ENCODE results near the gene SMIM29.

The SMIM29 gene

GRCh38 chr6:34239893-34240292, 8.9 kb downstream of the SMIM29 start:
- no peak for DNase-seq

DNA sequence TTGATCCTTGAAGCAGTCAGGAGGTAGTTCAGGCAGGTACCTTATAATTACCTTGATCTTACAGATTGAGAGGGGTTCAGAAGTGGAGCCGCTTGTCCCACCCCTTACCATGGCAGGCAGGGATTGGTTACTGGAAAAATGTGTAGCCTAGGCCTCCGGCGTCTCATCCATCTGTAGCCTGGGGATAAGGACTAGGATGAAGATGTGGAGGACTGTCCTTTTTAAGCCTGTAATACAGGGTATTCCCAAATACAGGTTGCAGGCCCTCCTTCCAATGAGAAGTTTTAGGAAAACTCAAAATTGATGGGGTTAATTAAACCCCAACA, 9.3 kb downstream of the SMIM29 start:
- no peak for DNase-seq

GRCh38 chr6:34238585-34239499, 10.0 kb downstream of the SMIM29 start:
- DNase-seq, result no peak

- DNase-seq, result peak; percentile 49 to 79 (median 62)
These were observed 10.9 kb downstream of the SMIM29 start for GRCh38 chr6:34237722-34238584.

DNA sequence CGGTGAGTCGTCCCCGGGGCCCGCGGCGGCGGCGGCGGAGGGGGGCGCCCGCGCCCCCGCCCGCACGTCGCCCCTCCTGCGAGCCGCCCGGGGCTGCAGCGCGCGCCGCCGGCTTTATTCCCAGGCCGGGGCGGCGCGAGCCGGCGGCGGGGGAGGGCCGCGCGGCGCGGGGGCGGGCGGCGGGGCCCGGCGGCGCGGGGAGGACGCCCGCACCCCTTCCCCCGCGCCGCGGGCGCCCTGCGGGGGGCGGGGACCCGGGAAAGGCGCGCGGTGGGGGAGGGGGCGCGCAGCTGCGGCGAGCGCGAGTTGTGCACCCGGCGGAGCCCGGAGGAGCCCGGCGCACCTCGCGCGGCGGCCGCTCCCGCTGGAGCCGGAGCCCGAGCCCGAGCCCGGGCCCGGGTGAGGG, 11.5 kb downstream of the SMIM29 start:
- peak in 2 of 5 donors; percentile 28 to 55 for DNase-seq

DNA sequence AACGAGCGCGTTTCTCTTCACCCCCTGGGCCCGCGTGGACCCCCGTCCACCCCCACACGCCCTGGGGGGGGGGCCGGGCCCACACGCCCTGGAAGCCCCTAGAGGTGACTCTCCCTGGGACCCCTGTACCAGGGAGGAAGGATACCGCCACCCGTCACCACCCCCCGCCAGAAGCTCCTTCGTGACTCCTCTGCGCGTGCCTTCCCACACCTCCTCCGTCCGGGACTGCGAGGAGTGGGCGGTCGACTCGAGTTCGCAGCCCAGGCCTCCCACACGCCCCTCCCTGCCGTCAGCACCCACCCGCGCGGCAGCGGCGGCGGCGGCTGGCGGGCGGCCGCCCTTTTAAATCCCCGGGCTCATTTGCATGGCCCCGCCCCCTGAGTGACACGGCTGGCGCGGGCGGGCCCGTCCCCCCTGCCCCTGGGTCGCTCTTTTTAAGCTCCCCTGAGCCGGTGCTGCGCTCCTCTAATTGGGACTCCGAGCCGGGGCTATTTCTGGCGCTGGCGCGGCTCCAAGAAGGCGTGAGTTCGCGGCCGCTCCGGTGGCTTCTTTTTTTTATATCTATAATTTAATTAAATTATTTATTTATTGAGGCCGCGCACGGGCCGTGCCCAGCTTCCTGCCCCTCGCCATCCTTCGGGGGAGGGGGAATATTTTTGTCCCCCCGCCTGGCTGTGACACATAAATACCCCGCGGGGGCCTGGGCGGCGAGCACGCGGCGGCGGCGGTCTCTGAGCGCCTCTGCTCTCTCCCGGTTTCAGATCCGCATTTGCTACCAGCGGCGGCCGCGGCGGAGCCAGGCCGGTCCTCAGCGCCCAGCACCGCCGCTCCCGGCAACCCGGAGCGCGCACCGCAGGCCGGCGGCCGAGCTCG, 12.1 kb downstream of the SMIM29 start, which contains the start of gene HMGA1:
Gene HMGA1, plus strand, starts transcription at position 431 of the 873 bp plus-strand sequence. CDS start 3,908 bp downstream, outside the sequence.
- DNase-seq, result peak; percentile 85 to 91 (median 88)

DNA sequence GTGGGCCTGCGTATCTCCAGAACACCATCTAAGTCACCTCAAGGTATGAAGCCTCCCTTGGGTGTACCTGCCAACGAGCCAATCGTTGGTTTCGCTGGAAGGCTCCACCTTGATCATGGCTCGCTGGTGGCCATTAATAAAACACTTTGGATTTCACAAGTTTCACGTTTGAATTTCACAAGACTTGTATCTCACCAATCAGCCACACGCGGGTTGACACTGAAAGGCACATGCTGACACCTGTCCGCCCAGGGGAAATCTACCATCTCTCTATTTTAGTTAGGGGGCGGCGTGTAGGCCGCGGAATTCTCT, 12.7 kb downstream of the SMIM29 start:
- peak in 4 of 5 donors; percentile 52 to 62 (median 58) for DNase-seq

- peak; percentile 44 to 66 (median 60) for DNase-seq
These were observed 13.3 kb downstream of the SMIM29 start for GRCh38 chr6:34235307-34236130.

- DNase-seq, result peak in 1 of 5 donors; percentile 15
These were observed 14.0 kb downstream of the SMIM29 start for GRCh38 chr6:34234667-34235306.

GRCh38 chr6:34233867-34234266, 14.9 kb downstream of the SMIM29 start:
- DNase-seq, result no peak

DNA sequence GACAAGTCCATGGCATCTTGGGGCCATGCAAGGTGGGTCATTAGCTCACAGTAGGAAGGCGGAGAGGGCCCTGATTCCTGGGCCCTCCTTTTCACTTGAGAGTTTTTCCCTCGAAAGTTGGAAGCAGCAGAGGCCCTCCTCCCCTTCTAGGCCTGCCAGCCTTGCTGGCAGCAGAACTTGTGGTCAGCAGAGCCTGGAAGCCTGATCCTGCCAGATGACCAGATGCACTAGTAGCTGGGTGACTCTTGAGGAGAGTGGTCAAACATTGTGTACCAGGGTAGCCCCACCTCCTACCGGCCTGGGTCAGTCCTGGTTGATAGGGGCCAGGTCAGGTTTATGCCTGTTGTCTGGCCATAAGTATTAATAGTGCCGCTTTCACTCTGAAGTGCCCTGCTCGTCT, 15.9 kb downstream of the SMIM29 start:
- no peak for DNase-seq

- DNase-seq, result no peak
These were observed 17.1 kb downstream of the SMIM29 start for GRCh38 chr6:34231566-34232336.

- no peak for DNase-seq
These were observed 18.0 kb downstream of the SMIM29 start for GRCh38 chr6:34230653-34231371.

- DNase-seq, result no peak
These were observed 18.9 kb downstream of the SMIM29 start for GRCh38 chr6:34229877-34230276.

DNA sequence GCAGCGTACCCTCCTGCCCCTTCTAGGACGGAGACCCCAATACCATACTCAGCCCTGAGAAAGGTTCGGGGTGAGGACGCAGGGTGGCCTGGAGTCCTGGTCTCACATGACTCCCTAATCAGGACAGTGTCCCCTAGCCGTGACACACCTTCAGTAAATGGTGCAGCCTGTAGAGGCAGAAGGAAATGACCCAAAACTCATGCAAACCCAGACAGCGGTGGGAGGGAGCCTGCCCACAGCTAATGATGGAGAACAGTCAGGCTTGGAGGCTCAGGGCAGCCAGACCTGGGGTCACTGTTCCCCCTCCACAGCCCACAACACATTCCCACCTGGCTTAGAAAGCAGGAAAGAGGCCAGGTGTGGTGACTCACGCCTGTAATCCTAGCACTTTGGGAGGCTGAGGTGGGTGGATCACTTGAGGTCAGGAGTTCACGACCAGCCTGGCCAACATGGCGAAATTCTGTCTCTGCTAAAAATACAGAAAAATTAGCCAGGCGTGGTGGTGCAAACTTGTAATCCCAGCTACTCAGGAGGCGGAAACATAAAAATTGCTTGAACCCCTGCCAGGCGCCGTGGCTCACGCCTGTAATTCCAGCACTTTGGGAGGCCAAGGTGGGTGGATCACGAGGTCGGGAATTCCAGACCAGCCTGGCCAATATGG, 20.9 kb downstream of the SMIM29 start:
- DNase-seq, result no peak

DNA sequence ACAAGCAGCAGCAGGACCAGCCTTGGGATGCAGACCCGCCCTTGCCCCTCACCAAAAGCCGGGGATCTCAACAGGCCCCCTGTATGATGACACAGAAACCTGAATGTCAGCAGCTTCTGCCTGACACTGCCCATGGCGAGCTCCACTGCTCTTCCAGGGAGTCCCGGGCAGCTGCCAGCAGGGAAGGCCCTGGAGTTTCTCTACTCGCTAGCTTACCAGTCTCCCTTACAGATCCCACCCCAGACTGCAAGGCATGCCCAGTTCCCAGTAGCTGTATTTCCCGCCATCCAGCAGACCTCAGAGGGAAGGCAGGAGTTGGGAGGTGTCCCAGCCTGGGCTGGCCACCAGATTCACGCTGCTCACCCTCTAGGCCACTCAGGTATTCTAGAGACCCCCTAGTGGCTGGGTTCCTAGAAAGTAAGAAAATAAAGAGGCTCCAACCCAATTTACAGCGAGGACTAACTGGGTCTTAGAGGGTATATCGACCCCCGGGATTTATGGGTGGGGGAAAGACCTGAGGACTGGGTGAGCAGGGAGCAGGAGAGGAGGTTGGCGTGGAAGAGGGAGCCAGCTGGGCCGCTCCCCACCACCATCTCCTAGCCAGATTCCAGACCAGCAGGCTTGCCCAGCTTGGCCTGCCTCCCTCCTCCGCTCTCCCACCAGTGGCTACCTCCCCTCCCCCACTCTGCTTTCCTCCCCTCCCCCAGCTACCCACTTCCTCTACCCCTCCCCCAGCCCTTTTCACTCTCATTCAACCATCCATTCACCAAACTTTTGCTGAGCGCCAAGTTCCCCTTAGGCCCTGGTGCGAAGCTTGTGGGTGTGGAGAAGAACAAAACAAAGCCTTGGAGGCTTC, 21.8 kb downstream of the SMIM29 start:
- no peak for DNase-seq

DNA sequence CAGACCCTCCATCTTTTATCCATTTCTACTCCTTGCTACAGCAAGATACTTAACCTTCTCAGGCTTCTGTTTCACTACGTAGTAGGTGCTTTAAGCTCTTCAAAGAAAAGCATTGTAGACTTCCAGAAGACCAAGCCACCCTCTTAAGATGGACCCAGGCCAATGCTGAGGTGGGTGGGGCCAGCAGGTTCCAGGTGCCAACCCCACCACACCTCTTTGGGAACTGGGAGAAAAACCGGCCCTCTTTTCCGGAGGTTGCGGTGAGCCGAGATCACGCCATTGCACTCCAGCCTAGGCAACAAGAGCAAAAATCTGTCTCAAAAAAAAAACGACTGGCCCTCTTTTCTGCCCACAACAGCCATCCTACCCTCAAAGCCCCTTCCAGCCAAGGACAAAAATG, 22.7 kb downstream of the SMIM29 start:
- no peak for DNase-seq

GRCh38 chr6:34225551-34225950, 23.3 kb downstream of the SMIM29 start:
- no peak for DNase-seq
